K562 (cell line): ENCODE data around the gene PCBP2. TPM values are rescaled to one million over a fixed set of nuclear protein-coding genes. Genes with fewer than 3 reads are reported as not detected.
"Not testable (repeated sequence)": the region's sequence is repeated elsewhere in the genome, so short reads cannot be mapped to it uniquely, and the experiment has no call there.

Experiments used
- ATAC-seq: fragments of 200-7000 bp; cut with Tn5 transposase; 3 replicates; pipeline ENCODE4 v1.9.1; 2020; ENCODE audit warnings: moderate library complexity
- BruUV-seq: library from RNA; stranded (reverse); fragments of 400-500 nt; replicated peaks from 2 replicates; lab custom pipeline; 2021; lab: Mats Ljungman, UMichigan
- CTCF ChIA-PET: fragments of 300-600 bp; formaldehyde crosslinking; extraction: SDS; loops from one replicate; lab custom pipeline; 2021; ENCODE audit warnings: low intra/inter-chr PET ratio; lab: Yijun Ruan, JAX
- POLR2A ChIA-PET: fragments of 300-600, 350-650 bp; sonication (Branson Sonifier 250); formaldehyde crosslinking; extraction: SDS; loops from one replicate; lab custom pipeline; 2021; ENCODE audit warnings: antibody characterized with exemption, inconsistent platforms; lab: Yijun Ruan, JAX
- DNase-seq, 4 experiments: peaks; one replicate each; pipeline versions ENCODE4 v3.0.0 to v3.0.0-alpha.2; 2011 to 2018; ENCODE audit warnings: low spot score in 3 of 4, mixed read lengths in 3 of 4; ENCODE audit errors: extremely low read depth in 1 of 4
- FAIRE-seq: peaks from 2 replicates; lab custom pipeline; 2011; peaks lifted over from hg19 to GRCh38; lab: Jason Lieb, UNC
- H2AFZ ChIP-seq: 2 replicates; pipeline ENCODE4 v1.6.0; 2011; ENCODE audit warnings: low read depth, low read length, control low read depth, inconsistent platforms
- H3K27ac ChIP-seq: fragments of 200-600 bp; 3 replicates; pipeline ENCODE4 v1.8.0; 2011; ENCODE audit warnings: low read depth, mild to moderate bottlenecking, control low read depth, inconsistent platforms, low read length, moderate library complexity, mixed read lengths; ENCODE audit errors: extremely low read depth
- H3K27me3 ChIP-seq, 2 experiments: fragments of 300-600 bp in 1 of 2; 2 replicates in 1 of 2; 3 replicates in 1 of 2; pipeline versions ENCODE4 v1.6.0 to v1.8.0; 2011; ENCODE audit warnings: inconsistent platforms in 2 of 2, low read length in 2 of 2, mild to moderate bottlenecking in 1 of 2, mixed read lengths in 1 of 2, moderate library complexity in 1 of 2; ENCODE audit not compliant: control insufficient read depth in 2 of 2, insufficient read depth in 2 of 2
- H3K36me3 ChIP-seq: fragments of 300-600 bp; 3 replicates; pipeline ENCODE4 v1.8.0; 2011; ENCODE audit warnings: mild to moderate bottlenecking, low read length, inconsistent platforms; ENCODE audit not compliant: control insufficient read depth, insufficient read depth
- H3K4me1 ChIP-seq, 2 experiments: fragments of 200-600 bp in 1 of 2; replicated peaks in 1 of 2; 2 replicates in 1 of 2; 3 replicates in 1 of 2; pipeline versions ENCODE4 v1.5.1 to v1.8.0; 2011; ENCODE audit warnings: inconsistent platforms in 2 of 2, low read length in 2 of 2, mild to moderate bottlenecking in 1 of 2, mixed read lengths in 1 of 2, moderate library complexity in 1 of 2; ENCODE audit not compliant: control insufficient read depth in 2 of 2, insufficient read depth in 2 of 2
- H3K4me2 ChIP-seq: 2 replicates; pipeline ENCODE4 v1.6.1; 2011; ENCODE audit warnings: low read length, control low read depth, inconsistent platforms, mixed read lengths; ENCODE audit not compliant: insufficient read depth
- H3K4me3 ChIP-seq: fragments of 200-600 bp; sonication (generic), shearing (Covaris generic); 2 replicates; pipeline ENCODE4 v1.5.1; 2016; ENCODE audit warnings: control low read depth, inconsistent platforms
- H3K79me2 ChIP-seq: fragments of 200-600 bp; 3 replicates; pipeline ENCODE4 v1.8.0; 2011; ENCODE audit warnings: low read length, inconsistent platforms; ENCODE audit not compliant: control insufficient read depth, insufficient read depth
- H3K9ac ChIP-seq, 2 experiments: 2 replicates each; pipeline versions ENCODE4 v1.6.0 to v1.6.1; 2011; ENCODE audit warnings: low read depth in 2 of 2, low read length in 2 of 2, control low read depth in 1 of 2, inconsistent platforms in 1 of 2, mild to moderate bottlenecking in 1 of 2, mixed read lengths in 1 of 2; ENCODE audit not compliant: insufficient read depth in 1 of 2
- H3K9me1 ChIP-seq: one replicate; pipeline ENCODE4 v1.6.0; 2011; ENCODE audit warnings: inconsistent platforms, mild to moderate bottlenecking, low read length, moderate library complexity; ENCODE audit not compliant: control insufficient read depth, insufficient read depth
- H3K9me3 ChIP-seq: replicated peaks from 2 replicates; pipeline ENCODE4 v1.5.1; 2011; ENCODE audit warnings: low read depth, low read length, inconsistent platforms; ENCODE audit not compliant: control insufficient read depth, insufficient read depth
- H4K20me1 ChIP-seq: replicated peaks from 2 replicates; pipeline ENCODE4 v1.6.1; 2011; ENCODE audit warnings: low read length, inconsistent platforms, mixed read lengths; ENCODE audit not compliant: control insufficient read depth, insufficient read depth
- ARID1B ChIP-seq: fragments of 450-650 bp; IDR thresholded peaks from 2 replicates; pipeline ENCODE4 v1.6.1; 2016; ENCODE audit warnings: antibody characterized with exemption, mild to moderate bottlenecking, inconsistent platforms
- CBFA2T3 ChIP-seq: fragments of 450-650 bp; IDR thresholded peaks from 2 replicates; pipeline ENCODE4 v1.6.1; 2017
- NFIC ChIP-seq: fragments of 450-650 bp; IDR thresholded peaks from 2 replicates; pipeline ENCODE4 v1.6.1; 2017; ENCODE audit warnings: mild to moderate bottlenecking, inconsistent platforms
- PHF21A ChIP-seq: fragments of 450-650 bp; IDR thresholded peaks from 2 replicates; pipeline ENCODE4 v1.6.1; 2017; ENCODE audit warnings: low read depth, borderline replicate concordance
- XRCC4 ChIP-seq: IDR thresholded peaks from one replicate; pipeline ENCODE4 v1.6.1; 2011; ENCODE audit not compliant: insufficient read depth, insufficient read length; ENCODE audit errors: extremely low read depth
- ZNF431 ChIP-seq: sonication (generic); formaldehyde crosslinking; IDR thresholded peaks from 2 replicates; pipeline ENCODE4 v1.8.0; 2022; ENCODE audit warnings: mild to moderate bottlenecking, missing genetic modification reagents
- WGBS: fragments of 100-300 bp; shearing (Covaris generic); methylation state at CpG from one replicate; pipeline ENCODE4 v1.1.6; 2016; ENCODE audit warnings: low coverage, mixed read lengths; ENCODE audit not compliant: insufficient coverage; ENCODE audit errors: missing lambda C conversion rate; 5-methylcytosine and 5-hydroxymethylcytosine counted together
- in situ Hi-C: fragments of 300-500 bp; cut with MboI; formaldehyde crosslinking; loops from 4 replicates; pipeline ENCODE4 v1.15.0; 2018; ENCODE audit warnings: inconsistent platforms, mixed read lengths
- intact Hi-C: fragments of 100-400 bp; cut with micrococcal nuclease; formaldehyde crosslinking; loops from 2 replicates; pipeline ENCODE4 v1.14.2; 2022
- polyA plus RNA-seq, 8 experiments: library from polyadenylated mRNA; depleted of rRNA in 4 of 8; stranded (reverse) in 5 of 8; unstranded in 3 of 8; fragments of >200 nt; fragmentation: Nextera tagmentation in 2 of 8; fragmentation: Illumina TruSeq in 1 of 8; extraction: Ambion mirVana in 2 of 8; extraction: Trizol in 1 of 8; gene quantifications; 2 replicates each; pipeline versions ENCODE4 v1.2.1 to v1.2.3, GENCODE V29; 2011 to 2014; ENCODE audit warnings: inconsistent platforms in 1 of 8, missing spikeins in 1 of 8
- total RNA-seq, 7 experiments: library from RNA; depleted of rRNA in 6 of 7; stranded (reverse); fragments of >200 nt in 6 of 7; fragmentation: Illumina TruSeq in 2 of 7; extraction: Trizol in 2 of 7; gene quantifications; 2 replicates each; pipeline versions ENCODE4 v1.2.1 to v1.2.3, GENCODE V29; 2011 to 2021; ENCODE audit warnings: low replicate concordance in 1 of 7
- TF ChIP-seq, protein P1 (sequence below): IDR thresholded peaks from 2 replicates; pipeline ENCODE4 v1.6.1; 2016; ENCODE audit warnings: missing genetic modification characterization, missing compliant biosample characterization

PCBP2 gene
- total and polyA plus RNA-seq, 9 of the 15 experiments (the other 6 are each of a cell fraction or from before 2014, with no cell fraction given): 137 to 831 (median 328) TPM

DNA sequence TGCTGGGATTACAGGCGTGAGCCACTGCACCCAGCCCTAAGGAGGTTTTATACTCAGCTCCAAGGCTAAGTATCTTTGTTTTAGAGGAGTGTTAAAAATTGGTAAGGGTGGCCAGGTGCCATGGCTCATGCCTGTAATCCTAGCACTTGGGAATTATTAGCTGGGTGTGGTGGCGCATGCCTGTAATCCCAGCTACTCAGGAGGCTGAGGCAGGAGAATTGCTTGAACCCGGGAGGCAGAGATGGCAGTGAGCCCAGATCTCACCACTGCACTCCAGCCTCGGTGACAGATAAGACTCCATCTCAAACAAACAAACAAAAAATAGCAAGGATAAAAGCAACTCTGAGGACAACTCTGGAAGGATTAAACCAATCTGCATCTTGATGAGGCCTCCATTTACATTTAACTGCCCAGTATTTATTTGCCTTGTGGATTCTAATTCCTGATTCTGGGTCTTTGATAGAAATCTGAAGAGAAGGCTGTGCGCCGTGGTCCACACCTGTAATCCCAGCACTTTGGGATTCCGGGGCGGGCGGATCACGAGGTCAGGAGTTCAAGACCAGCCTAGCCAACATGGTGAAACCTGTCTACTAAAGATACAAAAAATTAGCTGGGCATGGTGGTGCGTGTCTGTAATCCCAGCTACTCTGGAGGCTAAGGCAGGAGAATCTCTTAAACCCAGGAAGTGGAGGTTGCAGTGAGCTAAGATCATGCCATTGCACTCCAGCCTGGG lies 7.1 kb upstream of the PCBP2 start:
- 68% methylated on average over 11 of the region's 11 CpGs for WGBS
- H3K4me1 ChIP-seq: peaks cover 16 to 25% of the 10 kb centered on the region in 2 experiments; a peak in 4 of 5 replicates
- H3K9me1 ChIP-seq, BruUV-seq, H4K20me1 ChIP-seq, in situ Hi-C loops, H3K9me3 ChIP-seq, FAIRE-seq, H3K27me3 ChIP-seq, H2AFZ ChIP-seq, CTCF ChIA-PET, intact Hi-C loops, H3K4me3 ChIP-seq, DNase-seq, H3K27ac ChIP-seq, ATAC-seq: not testable (repeated sequence)
- H3K9ac ChIP-seq: peak overlapping the region in 1 of 2 experiments; percentile 61; a peak in 1 of 4 replicates
- peaks cover 36% of the 10 kb centered on the region for H3K79me2 ChIP-seq
- POLR2A ChIA-PET: interaction anchor here (0.7 to 0.8 kb wide), 2 partner anchors 8 to 78 kb away, joined by 3 to 4 read pairs; no protein-coding TSS in a partner anchor
- peak overlapping the region; percentile 34; the same call in 1 of the 2 replicates for H3K4me2 ChIP-seq
- H3K36me3 ChIP-seq: peaks cover 40% of the 10 kb centered on the region; the same call in 2 of the 3 replicates
- TF ChIP-seq CBFA2T3 (peak; percentile 19; the same call in 1 of the 2 replicates), PHF21A (peak; percentile 40; the same call in 1 of the 2 replicates), ARID1B (0 out of 2 replicates have a peak, but pooled peaks have one; percentile 24), NFIC (peak; percentile 68)

DNA sequence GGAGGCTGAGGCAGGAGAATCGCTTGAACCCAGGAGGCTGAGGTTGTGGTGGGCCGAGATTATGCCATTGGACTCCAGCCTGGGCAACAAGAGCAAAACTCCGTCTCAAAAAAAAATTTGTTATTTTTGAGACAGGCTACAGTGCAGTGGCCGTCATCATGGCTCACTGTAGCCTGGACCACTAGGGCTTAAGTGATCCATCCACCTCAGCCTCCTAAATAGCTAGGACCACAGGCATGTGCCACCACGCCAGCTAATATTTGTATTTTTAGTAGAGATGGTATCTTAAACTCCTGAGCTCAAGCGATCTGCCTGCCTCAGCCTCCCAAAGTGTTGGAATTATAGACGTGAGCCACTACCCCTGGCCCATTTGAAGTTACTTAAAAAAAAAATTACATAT lies 966 bp upstream of the PCBP2 start:
- no TSS peak for BruUV-seq
- TF ChIP-seq, protein P1, sequence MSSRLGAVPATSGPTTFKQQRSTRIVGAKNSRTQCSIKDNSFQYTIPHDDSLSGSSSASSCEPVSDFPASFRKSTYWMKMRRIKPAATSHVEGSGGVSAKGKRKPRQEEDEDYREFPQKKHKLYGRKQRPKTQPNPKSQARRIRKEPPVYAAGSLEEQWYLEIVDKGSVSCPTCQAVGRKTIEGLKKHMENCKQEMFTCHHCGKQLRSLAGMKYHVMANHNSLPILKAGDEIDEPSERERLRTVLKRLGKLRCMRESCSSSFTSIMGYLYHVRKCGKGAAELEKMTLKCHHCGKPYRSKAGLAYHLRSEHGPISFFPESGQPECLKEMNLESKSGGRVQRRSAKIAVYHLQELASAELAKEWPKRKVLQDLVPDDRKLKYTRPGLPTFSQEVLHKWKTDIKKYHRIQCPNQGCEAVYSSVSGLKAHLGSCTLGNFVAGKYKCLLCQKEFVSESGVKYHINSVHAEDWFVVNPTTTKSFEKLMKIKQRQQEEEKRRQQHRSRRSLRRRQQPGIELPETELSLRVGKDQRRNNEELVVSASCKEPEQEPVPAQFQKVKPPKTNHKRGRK: no peak
- TF ChIP-seq ZNF431 (CRISPR knock-in tag): no peak
- TF ChIP-seq XRCC4: no peak
- ATAC-seq (no peak), FAIRE-seq (no peak), DNase-seq (no peak)
- Histone ChIP-seq H3K36me3 (peaks cover 46% of the 10 kb centered on the region), H4K20me1 (peaks cover 28% of the 10 kb centered on the region), H3K9ac (no peak overlapping the region), H2AFZ (no peak overlapping the region), H3K4me1 (peaks cover 0 to 17% of the 10 kb centered on the region in 2 experiments; a peak in 3 of 5 replicates), H3K4me3 (no peak overlapping the region), H3K4me2 (no peak overlapping the region), H3K27me3 (no peaks in the 10 kb centered on the region), H3K9me3 (no peaks in the 10 kb centered on the region), H3K9me1 (peaks cover 4% of the 10 kb centered on the region), H3K27ac (no peak overlapping the region), H3K79me2 (peaks cover 38% of the 10 kb centered on the region)
- ChIA-PET POLR2A (interaction anchor here (0.7 to 2.1 kb wide), 4 partner anchors 10 to 130 kb away, joined by 3 to 11 read pairs (median 3); partner anchors contain the start of gene PRR13), CTCF (no interaction called here)
- whole genome bisulfite sequencing: 57% methylated on average over 7 of the region's 7 CpGs
- in situ Hi-C loops (no loop called here), intact Hi-C loops (loop anchor here (1.0 kb wide), 1 partner anchor 99 kb away; no protein-coding TSS in a partner anchor)
